Activated CD4-positive, alpha-beta memory T cell treated with anti-CD3 and anti-CD28 coated beads, Interleukin-2, amount 10 ng/mL, durations not matched to agents 7 days and 5 days (primary cell): Measurements from ENCODE around the gene KCNJ6. TPM values are rescaled to one million over a fixed set of nuclear protein-coding genes. Genes with fewer than 3 reads are reported as not detected.
"Not testable (repeated sequence)": the region's sequence is repeated elsewhere in the genome, so short reads cannot be mapped to it uniquely, and the experiment has no call there.

Source experiments
- CTCF ChIA-PET: fragments of 350-600 bp; sonication (Branson Sonifier 250); formaldehyde crosslinking; loops from one replicate; lab custom pipeline; 2021; ENCODE audit warnings: antibody characterized with exemption, inconsistent platforms; lab: Charles Lee
- POLR2A ChIA-PET: fragments of 350-600 bp; sonication (Branson Sonifier 250); formaldehyde crosslinking; loops from one replicate; lab custom pipeline; 2021; ENCODE audit warnings: antibody characterized with exemption; lab: Charles Lee
- DNase-seq: peaks from one replicate; pipeline ENCODE4 v3.0.0-alpha.2; 2020
- H3K27ac Mint-ChIP-seq: one replicate; pipeline ENCODE4 v1.8.0; 2021; ENCODE audit warnings: mild to moderate bottlenecking, mixed read lengths
- H3K27me3 Mint-ChIP-seq: one replicate; pipeline ENCODE4 v1.8.0; 2021; ENCODE audit warnings: mixed read lengths
- H3K36me3 Mint-ChIP-seq: one replicate; pipeline ENCODE4 v1.8.0; 2021; ENCODE audit warnings: low read depth, mixed read lengths
- H3K4me1 Mint-ChIP-seq: one replicate; pipeline ENCODE4 v1.8.0; 2021; ENCODE audit warnings: mixed read lengths
- H3K4me3 Mint-ChIP-seq: one replicate; pipeline ENCODE4 v1.8.0; 2021; ENCODE audit warnings: mild to moderate bottlenecking, mixed read lengths
- H3K9me3 Mint-ChIP-seq: one replicate; pipeline ENCODE4 v1.8.0; 2021; ENCODE audit warnings: mixed read lengths
- total RNA-seq, 2 experiments: library from RNA; stranded (reverse); gene quantifications; one replicate each; pipeline ENCODE4 v1.2.3, GENCODE V29; 2021

KCNJ6 gene
- total RNA-seq, 2 experiments from 2014 or later: not detected

DNA sequence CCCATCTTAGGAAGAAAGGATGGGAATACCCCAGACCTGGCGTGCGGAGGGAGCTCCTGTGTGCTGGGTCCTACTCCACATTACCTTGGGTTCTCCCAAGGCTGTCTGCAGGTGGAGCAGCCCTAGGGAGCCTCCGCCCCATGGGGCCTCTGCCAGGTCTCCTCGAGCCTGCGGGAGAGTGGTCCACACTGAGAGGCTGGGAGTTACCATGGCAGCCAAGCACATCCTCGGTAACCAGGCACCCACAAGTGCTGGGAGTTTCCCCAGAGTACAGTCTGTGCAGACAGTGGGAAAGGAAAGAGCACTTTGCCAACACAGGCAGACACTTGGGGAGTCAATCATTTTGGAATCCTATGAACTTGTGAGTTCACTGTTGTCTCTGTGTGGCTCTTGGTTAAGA, 300.3 kb downstream of the KCNJ6 start:
- H3K36me3 Mint-ChIP-seq: no peaks in the 10 kb centered on the region
- no peak for DNase-seq
- no peaks in the 10 kb centered on the region for H3K9me3 Mint-ChIP-seq
- H3K4me3 Mint-ChIP-seq: no peak overlapping the region
- H3K4me1 Mint-ChIP-seq: no peaks in the 10 kb centered on the region
- CTCF ChIA-PET: no interaction called here
- POLR2A ChIA-PET: no interaction called here
- H3K27ac Mint-ChIP-seq: no peak overlapping the region
- peaks cover 14% of the 10 kb centered on the region for H3K27me3 Mint-ChIP-seq

DNA sequence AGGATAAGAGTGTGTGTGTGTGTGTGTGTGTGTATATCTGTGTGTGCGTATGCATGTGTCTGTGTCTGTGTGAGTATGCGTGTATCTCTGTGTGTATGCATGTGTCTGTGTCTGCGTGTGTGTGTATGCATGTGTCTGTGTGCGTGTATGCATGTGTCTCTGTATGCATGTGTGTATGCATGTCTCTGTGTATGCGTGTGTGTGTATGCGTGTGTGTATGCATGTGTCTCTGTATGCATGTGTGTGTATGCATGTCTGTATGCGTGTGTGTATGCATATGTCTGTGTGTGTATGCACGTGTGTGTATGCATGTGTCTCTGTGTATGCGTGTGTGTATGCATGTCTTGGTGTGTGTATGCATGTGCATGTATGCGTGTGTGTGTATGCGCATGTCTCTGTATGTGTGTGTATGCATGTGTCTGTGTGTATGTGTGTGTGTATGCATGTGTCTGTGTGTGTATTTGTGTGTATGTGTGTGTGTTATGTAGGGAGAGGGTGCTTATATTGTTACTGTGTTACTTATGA, 301.8 kb downstream of the KCNJ6 start:
- ChIA-PET CTCF (no interaction called here), POLR2A (no interaction called here)
- DNase-seq: no peak
- no peak overlapping the region for H3K4me3 Mint-ChIP-seq
- H3K36me3 Mint-ChIP-seq: no peaks in the 10 kb centered on the region
- H3K27ac Mint-ChIP-seq: no peak overlapping the region
- H3K4me1 Mint-ChIP-seq: no peaks in the 10 kb centered on the region
- no peaks in the 10 kb centered on the region for H3K9me3 Mint-ChIP-seq
- peaks cover 18% of the 10 kb centered on the region for H3K27me3 Mint-ChIP-seq

DNA sequence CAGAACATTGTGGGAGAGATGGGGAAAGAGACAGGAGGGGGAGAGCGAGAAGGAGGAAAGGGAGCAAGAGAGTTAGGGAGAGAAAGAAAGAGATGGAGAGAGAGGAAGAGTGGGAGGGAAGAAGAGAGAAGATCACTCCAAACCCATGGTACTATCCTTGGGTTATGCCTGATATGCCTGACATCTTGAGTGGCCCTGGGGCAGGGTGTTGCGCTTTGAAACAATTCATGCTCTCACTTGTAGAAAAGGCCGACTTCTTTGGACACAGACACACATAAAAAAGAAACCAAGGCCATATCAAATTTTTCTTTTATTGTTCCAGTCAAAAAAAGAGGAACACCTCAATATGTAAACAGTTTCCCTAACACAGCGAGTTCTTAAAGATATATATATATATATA, 309.2 kb downstream of the KCNJ6 start:
- ChIA-PET CTCF (no interaction called here), POLR2A (no interaction called here)
- Mint-ChIP-seq H3K4me1 (no peaks in the 10 kb centered on the region), H3K9me3 (no peaks in the 10 kb centered on the region), H3K36me3 (no peaks in the 10 kb centered on the region), H3K27me3 (peaks cover 23% of the 10 kb centered on the region), H3K27ac (no peak overlapping the region), H3K4me3 (no peak overlapping the region)
- DNase-seq: no peak

DNA sequence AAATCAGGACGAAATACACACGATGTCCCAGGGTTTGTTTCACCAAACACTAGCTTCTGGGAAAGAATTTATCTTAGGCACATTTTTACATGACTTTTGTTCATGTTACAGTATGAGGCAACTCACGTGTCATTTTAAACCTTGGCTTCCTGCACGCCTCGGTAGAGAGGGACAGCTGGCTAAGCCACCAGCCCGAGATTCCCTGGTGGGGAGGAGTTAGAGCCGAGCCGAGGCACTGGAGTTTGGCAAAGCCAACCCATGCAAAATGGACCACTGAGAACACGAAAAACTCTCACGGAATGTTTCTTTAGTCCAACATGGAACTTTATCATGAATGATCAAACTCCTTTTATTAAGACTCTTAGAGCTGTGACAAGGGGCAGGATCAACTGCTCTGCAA, 309.7 kb downstream of the KCNJ6 start:
- Mint-ChIP-seq H3K27ac (no peak overlapping the region), H3K27me3 (peaks cover 21% of the 10 kb centered on the region), H3K36me3 (no peaks in the 10 kb centered on the region), H3K9me3 (no peaks in the 10 kb centered on the region), H3K4me3 (no peak overlapping the region), H3K4me1 (no peaks in the 10 kb centered on the region)
- ChIA-PET POLR2A (no interaction called here), CTCF (no interaction called here)
- DNase-seq: no peak

DNA sequence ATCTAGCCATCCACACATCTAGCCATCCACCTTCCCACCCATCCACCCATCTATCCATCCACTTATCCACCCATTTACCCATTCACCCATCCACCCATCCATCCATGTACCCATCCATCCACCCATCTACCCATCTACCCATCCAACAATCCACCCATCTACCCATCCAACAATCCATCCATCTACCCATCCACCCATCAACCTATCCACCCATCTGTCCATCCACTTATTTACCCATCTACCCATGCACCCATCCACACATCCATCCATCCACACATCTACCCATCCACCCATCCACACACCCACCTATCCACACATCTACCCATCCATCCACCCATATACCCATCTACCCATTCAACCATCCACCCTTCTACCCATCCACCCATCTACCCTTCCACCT, 311.3 kb downstream of the KCNJ6 start:
- no peak for DNase-seq
- ChIA-PET CTCF (no interaction called here), POLR2A (no interaction called here)
- Mint-ChIP-seq H3K4me1 (no peaks in the 10 kb centered on the region), H3K27ac (no peak overlapping the region), H3K27me3 (peaks cover 17% of the 10 kb centered on the region), H3K9me3 (no peaks in the 10 kb centered on the region), H3K4me3 (no peak overlapping the region), H3K36me3 (no peaks in the 10 kb centered on the region)

DNA sequence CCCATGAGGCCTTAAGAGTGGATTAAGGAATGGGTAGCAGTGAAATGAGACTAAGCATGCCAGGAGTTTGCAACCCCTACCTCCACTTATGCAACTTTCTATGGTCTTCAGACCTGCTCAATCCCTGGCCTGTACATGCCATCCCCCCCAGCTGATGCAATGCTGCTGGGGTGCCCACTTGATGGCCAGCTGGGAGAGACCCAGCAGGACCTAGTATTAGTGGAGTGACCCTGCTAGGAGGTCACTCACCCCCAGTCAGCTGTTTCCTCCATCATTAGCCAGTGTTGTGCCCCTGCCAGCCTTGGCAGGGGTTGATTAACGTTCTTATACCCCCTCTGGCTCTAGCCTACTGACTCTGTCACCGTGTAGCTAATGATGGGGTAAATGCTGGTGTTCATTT, 313.1 kb downstream of the KCNJ6 start:
- H3K27ac Mint-ChIP-seq: no peak overlapping the region
- H3K36me3 Mint-ChIP-seq: no peaks in the 10 kb centered on the region
- no peak for DNase-seq
- H3K9me3 Mint-ChIP-seq: no peaks in the 10 kb centered on the region
- peaks cover 11% of the 10 kb centered on the region for H3K27me3 Mint-ChIP-seq
- H3K4me1 Mint-ChIP-seq: no peaks in the 10 kb centered on the region
- CTCF ChIA-PET: no interaction called here
- H3K4me3 Mint-ChIP-seq: no peak overlapping the region
- POLR2A ChIA-PET: interaction anchor here (1.1 kb wide), 1 partner anchor 40 kb away, joined by 3 read pairs; no protein-coding TSS in a partner anchor

DNA sequence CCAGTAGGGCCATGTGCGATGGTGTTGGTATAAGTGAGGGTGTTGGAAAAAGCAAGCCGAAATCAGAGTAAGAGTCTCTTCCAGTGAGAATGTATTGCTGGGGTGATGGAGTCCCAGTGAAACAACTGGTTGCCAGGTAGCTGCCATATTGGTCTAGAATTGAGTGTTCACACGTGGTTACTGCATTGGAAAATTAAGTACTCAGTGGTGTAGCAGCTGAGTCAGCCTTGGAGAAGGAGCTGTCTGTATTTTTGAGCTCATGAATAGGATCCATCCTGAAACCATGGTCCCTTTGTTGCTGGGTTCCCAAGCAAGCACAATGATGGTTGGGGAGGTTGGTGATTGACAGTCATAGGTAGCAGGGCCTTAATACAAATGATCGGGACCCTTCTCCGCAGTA, 314.3 kb downstream of the KCNJ6 start:
- Mint-ChIP-seq H3K36me3 (no peaks in the 10 kb centered on the region), H3K4me3 (no peak overlapping the region), H3K27me3 (peaks cover 9% of the 10 kb centered on the region), H3K4me1 (no peaks in the 10 kb centered on the region), H3K9me3 (no peaks in the 10 kb centered on the region), H3K27ac (no peak overlapping the region)
- CTCF ChIA-PET: no interaction called here
- POLR2A ChIA-PET: no interaction called here
- no peak for DNase-seq

DNA sequence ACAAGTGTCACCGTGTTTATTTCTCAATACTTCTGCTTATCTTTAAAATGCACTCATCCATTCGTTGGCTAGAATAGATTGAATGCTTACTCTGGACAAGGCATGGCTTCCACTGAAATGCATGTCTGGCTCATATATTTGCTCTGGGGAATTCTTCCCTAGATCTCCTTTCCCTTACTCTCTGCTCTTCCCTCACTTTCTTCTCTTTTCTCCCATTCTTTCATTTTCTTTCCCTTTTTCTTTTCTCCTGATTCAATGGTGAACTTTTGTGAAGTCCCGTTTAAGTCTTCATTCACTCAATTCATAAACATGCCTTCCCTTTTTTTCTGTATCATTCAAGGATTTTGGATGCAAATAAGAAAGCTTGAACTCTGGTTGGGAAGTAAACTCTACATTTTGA, 315.2 kb downstream of the KCNJ6 start:
- H3K4me3 Mint-ChIP-seq: no peak overlapping the region
- H3K27ac Mint-ChIP-seq: no peak overlapping the region
- no peak for DNase-seq
- H3K36me3 Mint-ChIP-seq: no peaks in the 10 kb centered on the region
- CTCF ChIA-PET: interaction anchor here (1.2 kb wide), 1 partner anchor 37 kb away, joined by 3 read pairs; no protein-coding TSS in a partner anchor
- POLR2A ChIA-PET: no interaction called here
- H3K9me3 Mint-ChIP-seq: no peaks in the 10 kb centered on the region
- peaks cover 5% of the 10 kb centered on the region for H3K27me3 Mint-ChIP-seq
- H3K4me1 Mint-ChIP-seq: no peaks in the 10 kb centered on the region

DNA sequence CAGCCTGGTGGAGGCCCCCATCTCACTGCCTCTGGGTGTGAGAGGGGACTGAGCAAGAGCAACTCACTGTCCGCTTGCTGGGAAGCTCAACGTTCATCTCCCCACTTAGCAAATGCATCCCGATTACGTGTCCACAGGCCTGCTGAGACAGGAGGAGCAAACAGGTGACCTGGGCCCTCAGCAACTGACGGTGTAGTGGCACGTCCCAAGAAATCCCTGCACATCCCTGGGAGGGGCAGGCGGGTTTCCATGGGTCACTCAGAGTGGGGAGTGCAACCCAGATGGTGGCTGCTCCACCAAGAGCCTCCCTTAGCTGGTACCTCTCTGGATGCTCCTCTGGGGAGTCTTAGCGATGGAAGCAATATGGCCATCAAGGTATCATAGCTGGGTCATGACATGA, 320.3 kb downstream of the KCNJ6 start:
- ChIA-PET CTCF (no interaction called here), POLR2A (no interaction called here)
- H3K27ac Mint-ChIP-seq: no peak overlapping the region
- no peaks in the 10 kb centered on the region for H3K9me3 Mint-ChIP-seq
- no peak overlapping the region for H3K4me3 Mint-ChIP-seq
- no peaks in the 10 kb centered on the region for H3K36me3 Mint-ChIP-seq
- no peak for DNase-seq
- H3K27me3 Mint-ChIP-seq: peaks cover 3% of the 10 kb centered on the region
- no peaks in the 10 kb centered on the region for H3K4me1 Mint-ChIP-seq

DNA sequence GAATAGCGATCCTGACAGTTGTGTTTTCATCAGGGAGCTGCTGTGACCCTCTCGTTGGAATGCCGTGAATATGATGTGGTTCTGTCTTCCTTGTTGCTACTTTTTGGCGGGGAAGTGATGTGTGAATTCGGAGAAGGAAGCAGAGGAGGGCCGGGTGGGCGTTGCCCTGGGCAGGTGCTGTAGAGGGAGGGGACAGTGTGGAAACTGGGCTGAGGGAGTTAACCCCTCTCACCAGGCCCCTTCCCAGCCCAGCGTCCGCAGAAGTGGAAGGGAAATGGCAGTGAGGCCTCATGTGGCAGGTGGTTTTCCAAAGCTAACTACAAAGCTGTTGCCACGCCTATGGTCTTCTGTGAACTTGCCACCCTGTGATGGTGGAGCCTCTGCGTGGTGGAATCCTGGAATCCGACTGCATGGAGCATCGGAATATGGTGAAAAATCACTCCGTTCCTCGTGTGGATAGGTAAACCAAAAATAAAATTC, 321.7 kb downstream of the KCNJ6 start:
- H3K4me3 Mint-ChIP-seq: no peak overlapping the region
- no peaks in the 10 kb centered on the region for H3K36me3 Mint-ChIP-seq
- H3K27me3 Mint-ChIP-seq: peaks cover 3% of the 10 kb centered on the region
- H3K27ac Mint-ChIP-seq: no peak overlapping the region
- H3K4me1 Mint-ChIP-seq: no peaks in the 10 kb centered on the region
- ChIA-PET CTCF (no interaction called here), POLR2A (no interaction called here)
- DNase-seq: no peak
- H3K9me3 Mint-ChIP-seq: no peaks in the 10 kb centered on the region

DNA sequence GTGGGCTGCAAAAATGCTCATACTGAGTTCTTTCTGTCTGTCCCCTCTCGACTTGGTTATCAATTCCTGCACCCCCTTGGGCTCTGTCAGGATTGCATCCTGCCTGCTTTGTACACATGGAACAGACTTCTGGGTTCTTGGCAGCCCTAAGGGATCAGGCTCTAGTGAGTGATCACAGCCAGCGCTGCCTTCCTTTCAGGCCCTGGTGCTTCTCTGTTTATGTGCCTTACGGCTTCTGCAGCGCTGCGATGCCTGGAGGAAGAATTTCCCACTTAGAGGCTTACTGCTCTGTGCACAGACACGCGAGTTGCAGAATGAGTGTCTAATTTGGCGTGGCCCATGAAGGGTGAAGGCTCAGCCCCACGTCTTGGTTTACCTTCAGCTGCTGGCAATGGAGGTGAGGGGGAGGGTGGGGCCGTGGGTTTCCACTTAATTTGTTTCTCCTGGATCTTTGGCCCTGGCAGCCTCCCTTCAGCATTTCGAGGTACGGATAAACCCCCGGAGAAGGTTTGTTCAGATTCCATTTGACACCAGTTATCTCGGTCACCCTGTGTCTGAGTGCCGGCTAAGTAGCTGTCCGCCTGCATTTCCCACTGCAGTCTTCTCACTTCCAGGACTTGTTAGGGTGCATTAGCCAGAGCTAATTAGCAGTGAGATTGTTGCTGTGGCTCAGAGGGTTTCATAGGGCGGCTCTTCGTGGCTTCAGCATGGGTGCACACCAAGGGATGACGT, 322.4 kb downstream of the KCNJ6 start:
- Mint-ChIP-seq H3K36me3 (no peaks in the 10 kb centered on the region), H3K27me3 (peaks cover 3% of the 10 kb centered on the region), H3K27ac (no peak overlapping the region), H3K4me3 (no peak overlapping the region), H3K9me3 (no peaks in the 10 kb centered on the region), H3K4me1 (no peaks in the 10 kb centered on the region)
- POLR2A ChIA-PET: no interaction called here
- DNase-seq: no peak
- CTCF ChIA-PET: no interaction called here

DNA sequence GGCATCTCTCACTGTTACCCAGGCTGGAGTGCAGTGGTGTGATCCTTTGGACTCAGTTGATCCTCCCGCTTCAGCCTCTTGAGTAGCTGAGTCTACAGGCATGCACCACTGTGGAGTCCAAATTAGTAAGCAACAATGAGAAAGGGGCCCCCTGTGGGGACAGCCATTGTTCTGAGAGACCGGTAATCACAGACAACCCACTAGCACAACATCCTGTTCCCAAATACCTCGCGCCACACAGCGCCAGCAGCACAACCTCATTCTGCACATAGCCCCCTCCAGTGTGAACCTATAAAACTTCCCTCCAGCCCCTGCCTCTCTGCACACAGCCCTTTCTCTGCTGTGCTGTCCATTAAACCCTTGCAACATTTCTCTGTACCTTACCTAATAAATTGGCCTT, 323.2 kb downstream of the KCNJ6 start:
- H3K27ac Mint-ChIP-seq: no peak overlapping the region
- CTCF ChIA-PET: no interaction called here
- no peaks in the 10 kb centered on the region for H3K27me3 Mint-ChIP-seq
- POLR2A ChIA-PET: no interaction called here
- no peaks in the 10 kb centered on the region for H3K36me3 Mint-ChIP-seq
- H3K9me3 Mint-ChIP-seq: no peaks in the 10 kb centered on the region
- no peak overlapping the region for H3K4me3 Mint-ChIP-seq
- no peak for DNase-seq
- no peaks in the 10 kb centered on the region for H3K4me1 Mint-ChIP-seq

DNA sequence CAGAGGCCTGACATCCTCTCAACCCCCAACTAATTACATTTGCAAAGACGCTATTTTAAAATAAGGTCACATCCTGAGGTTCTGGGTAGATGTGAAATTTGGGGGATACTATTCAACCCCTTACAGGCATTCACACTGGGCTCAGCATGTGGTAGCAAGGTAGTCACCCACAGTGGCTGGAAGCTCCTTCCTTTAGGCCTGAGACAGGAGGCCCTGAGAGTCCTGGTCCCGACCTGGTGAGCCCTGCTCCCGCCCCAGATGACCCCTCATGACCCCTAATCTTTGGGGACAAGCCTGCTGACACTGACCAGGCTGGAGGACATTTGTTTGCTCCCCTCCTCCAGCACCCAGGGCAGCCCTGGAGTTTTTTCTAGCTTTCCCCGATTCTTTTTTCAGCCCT, 323.8 kb downstream of the KCNJ6 start:
- no peaks in the 10 kb centered on the region for H3K4me1 Mint-ChIP-seq
- ChIA-PET CTCF (no interaction called here), POLR2A (no interaction called here)
- no peaks in the 10 kb centered on the region for H3K36me3 Mint-ChIP-seq
- no peaks in the 10 kb centered on the region for H3K27me3 Mint-ChIP-seq
- H3K4me3 Mint-ChIP-seq: no peak overlapping the region
- DNase-seq: no peak
- no peaks in the 10 kb centered on the region for H3K9me3 Mint-ChIP-seq
- no peak overlapping the region for H3K27ac Mint-ChIP-seq

DNA sequence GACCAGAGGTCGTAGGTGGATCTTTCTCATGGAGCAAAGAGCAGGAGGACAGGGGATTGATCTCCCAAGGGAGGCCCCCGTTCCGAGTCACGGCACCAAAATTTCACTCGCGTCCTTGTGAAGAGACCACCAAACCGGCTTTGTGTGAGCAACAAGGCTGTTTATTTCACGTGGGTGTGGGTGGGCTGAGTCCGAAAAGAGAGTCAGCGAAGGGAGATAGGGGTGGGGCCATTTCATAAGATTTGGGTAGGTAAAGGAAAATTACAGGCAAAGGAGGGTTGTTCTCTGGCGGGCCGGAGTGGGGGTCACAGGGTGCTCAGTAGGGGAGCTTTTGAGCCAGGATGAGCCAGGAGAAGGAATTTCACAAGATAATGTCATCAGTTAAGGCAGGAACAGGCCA, 324.3 kb downstream of the KCNJ6 start:
- DNase-seq, H3K27me3 Mint-ChIP-seq, CTCF ChIA-PET, H3K4me3 Mint-ChIP-seq, H3K36me3 Mint-ChIP-seq, H3K27ac Mint-ChIP-seq, H3K9me3 Mint-ChIP-seq, H3K4me1 Mint-ChIP-seq, POLR2A ChIA-PET: not testable (repeated sequence)
